ENCODE data around the gene PLCG2. TPM values are rescaled to one million over a fixed set of nuclear protein-coding genes. Genes with fewer than 3 reads are reported as not detected.

The PLCG2 gene
- total RNA-seq, 1 experiment from 2014 or later: 6.0 TPM

GRCh38 chr16:81995651-81996050 is 216.6 kb downstream of the PLCG2 start:
- Histone ChIP-seq H3K14ac (ENCODE audit: insufficient read depth, low read length) (no peak overlapping the region), H3K9me3 (ENCODE audit: control insufficient read depth, low read depth, low read length) (no peaks in the 10 kb centered on the region), H3K4me2 (ENCODE audit: insufficient read depth, insufficient read length, low read length) (no peak overlapping the region), H2AK5ac (ENCODE audit: insufficient read length, low read length) (no peak overlapping the region), H2BK120ac (ENCODE audit: low read depth, low read length, poor library complexity, severe bottlenecking) (no peak overlapping the region), H2BK15ac (ENCODE audit: low read depth, low read length) (no peak overlapping the region), H3K23ac (ENCODE audit: insufficient read length, low read depth, low read length) (no peak overlapping the region), H3K27ac (ENCODE audit: insufficient read length, low read depth, low read length) (no peak overlapping the region), H3K18ac (ENCODE audit: insufficient read length, low read depth, low read length) (no peak overlapping the region), H3K4me1 (ENCODE audit: insufficient read depth, low read length) (no peaks in the 10 kb centered on the region), H4K5ac (ENCODE audit: insufficient read length, low read depth, low read length) (no peak overlapping the region), H3K4ac (ENCODE audit: low read depth, low read length) (no peak overlapping the region), H3K79me2 (ENCODE audit: insufficient read depth, low read length) (no peaks in the 10 kb centered on the region), H2BK5ac (ENCODE audit: insufficient read length, low read length) (no peak overlapping the region), H2BK12ac (ENCODE audit: insufficient read length, low read depth, low read length) (no peak overlapping the region), H3K27me3 (ENCODE audit: insufficient read depth, low read length) (no peaks in the 10 kb centered on the region), H2BK20ac (ENCODE audit: low read depth, low read length, poor library complexity, severe bottlenecking) (no peak overlapping the region), H4K91ac (ENCODE audit: insufficient read length, low read depth, low read length) (no peak overlapping the region), H3K9ac (ENCODE audit: extremely low read depth, insufficient read length, low read length) (no peak overlapping the region), H3K79me1 (ENCODE audit: insufficient read depth, low read depth, low read length, poor library complexity, severe bottlenecking) (no peaks in the 10 kb centered on the region), H2AFZ (ENCODE audit: low read length) (no peak overlapping the region), H3K23me2 (ENCODE audit: insufficient read length, low read depth, low read length, poor library complexity, severe bottlenecking) (no peaks in the 10 kb centered on the region), H4K20me1 (ENCODE audit: control insufficient read depth, insufficient read depth, insufficient read length) (no peaks in the 10 kb centered on the region), H3K56ac (ENCODE audit: insufficient read length, low read depth, low read length) (no peak overlapping the region), H4K8ac (replicated peaks; ENCODE audit: insufficient read length, low read depth, low read length) (no peak overlapping the region), H3T11ph (ENCODE audit: low read length) (no peak overlapping the region)
- no peak overlapping the region for H3K4me3 Mint-ChIP-seq
- H3K9me3 Mint-ChIP-seq: no peaks in the 10 kb centered on the region
- DNase-seq: no peak
- no peaks in the 10 kb centered on the region for H3K36me3 Mint-ChIP-seq (ENCODE audit: insufficient read depth in 1 of 3, low read depth in 3 of 3)
- no peak for TF ChIP-seq CTCF (conservative IDR thresholded peaks at IDR 0.05)
- peaks cover 17 to 19% of the 10 kb centered on the region in 2 experiments for H3K4me1 Mint-ChIP-seq
- peaks cover 3% of the 10 kb centered on the region; the same call in 1 of the 2 replicates for H3K27me3 Mint-ChIP-seq (ENCODE audit: low read depth)
- no peak overlapping the region for H3K27ac Mint-ChIP-seq
- WGBS (ENCODE audit: extremely low coverage, insufficient read length, low lambda C conversion rate): no CpG with 5 or more reads among the region's 3 CpGs
